ENCODE measurements around the gene RABGAP1L.
"Not testable (repeated sequence)": the region's sequence is repeated elsewhere in the genome, so short reads cannot be mapped to it uniquely, and the experiment has no call there.

The RABGAP1L gene

DNA sequence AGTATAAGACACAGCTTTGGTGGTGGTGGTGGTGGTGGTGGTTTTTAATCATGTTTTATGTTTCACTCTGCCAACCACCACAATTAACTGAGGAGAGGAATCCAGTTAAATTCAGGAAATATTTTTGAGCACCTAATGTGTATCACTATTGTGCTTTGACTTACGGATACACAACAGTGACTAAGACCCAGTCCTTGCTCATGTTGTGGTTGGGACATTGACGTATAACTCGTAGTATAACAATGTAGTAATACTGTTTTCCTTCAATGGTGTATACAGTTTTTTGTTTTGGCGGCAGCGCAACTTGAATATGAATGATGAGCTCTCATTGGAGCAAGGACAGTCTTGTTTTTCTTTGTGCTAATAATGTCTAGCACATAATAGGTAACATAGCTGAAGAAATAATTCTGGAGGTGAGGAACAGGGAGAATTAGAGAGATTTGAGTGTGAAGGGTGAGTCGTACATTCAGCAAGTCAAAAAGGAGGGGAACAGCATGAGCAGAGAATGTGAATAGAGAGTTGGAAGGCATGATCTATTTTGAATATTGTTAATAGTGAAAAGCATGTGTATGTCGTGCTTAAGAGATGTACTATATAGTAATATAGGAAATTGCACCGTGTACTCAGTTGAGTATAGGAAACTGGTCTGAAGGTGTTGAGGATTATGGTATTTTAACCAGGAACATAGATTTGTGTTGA lies 845.9 kb downstream of the RABGAP1L start:
- no peak for DNase-seq (ENCODE audit: low read depth in 1 of 2, low spot score in 1 of 2)

DNA sequence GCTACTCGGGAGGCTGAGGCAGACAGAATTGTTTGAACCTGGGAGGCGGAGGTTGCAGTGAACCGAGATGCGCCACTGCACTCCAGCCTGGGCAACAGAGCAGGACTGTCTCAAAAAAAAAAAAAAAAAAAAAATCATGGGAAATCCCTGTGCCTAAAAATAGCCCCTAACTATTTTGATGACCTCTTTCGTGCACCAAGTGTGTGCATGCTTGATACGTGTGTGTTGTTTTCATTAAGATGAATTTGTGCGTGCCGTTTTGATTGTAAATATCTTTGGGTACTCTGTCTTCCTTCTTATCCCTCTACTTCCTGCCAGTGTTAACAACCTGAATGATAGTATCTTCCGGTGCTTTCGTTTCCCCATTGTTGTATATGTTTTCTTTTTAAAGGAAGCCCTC lies 850.2 kb downstream of the RABGAP1L start:
- no peak for DNase-seq (ENCODE audit: low read depth in 1 of 2, low spot score in 1 of 2)

DNA sequence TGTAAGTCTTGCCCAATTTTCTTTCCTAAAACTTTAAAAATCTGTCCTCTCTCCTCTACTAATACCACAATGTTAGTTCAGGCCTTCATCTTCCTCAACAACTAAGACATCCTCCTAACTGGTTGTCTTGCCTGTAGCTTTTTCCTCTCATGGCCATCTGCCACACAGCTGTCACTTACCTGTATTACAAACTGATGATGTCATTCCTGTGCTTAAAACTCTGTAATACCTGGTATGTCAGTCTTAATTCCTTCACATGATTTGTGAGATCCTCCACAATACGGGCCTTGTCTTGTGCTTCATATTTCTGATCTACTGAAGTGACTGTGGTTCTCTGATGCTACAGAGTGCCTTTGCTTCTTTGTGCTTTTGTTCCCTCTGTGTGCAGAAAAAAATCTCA lies 854.1 kb downstream of the RABGAP1L start:
- DNase-seq (ENCODE audit: low read depth in 1 of 2, low spot score in 1 of 2): no peak

DNA sequence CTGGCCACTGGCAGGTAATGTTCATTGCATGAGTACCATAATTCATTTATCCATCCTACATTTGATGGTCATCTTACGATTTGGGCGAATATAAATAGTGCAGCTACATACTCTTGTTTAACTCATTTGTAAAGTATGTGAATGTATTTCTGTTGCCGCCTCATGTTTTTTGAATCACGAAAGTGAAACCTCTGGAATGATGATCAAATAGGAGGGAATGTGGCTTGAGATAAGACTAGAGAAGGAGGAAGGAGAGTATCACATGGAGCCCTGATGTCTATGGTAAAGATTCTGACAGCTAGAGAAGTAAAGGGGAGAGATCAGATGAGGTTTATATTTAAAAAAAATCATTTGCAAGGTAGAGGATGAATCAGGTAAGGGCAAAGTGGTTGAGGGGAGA lies 855.9 kb downstream of the RABGAP1L start:
- DNase-seq (ENCODE audit: low read depth in 1 of 2, low spot score in 1 of 2): no peak

- DNase-seq (ENCODE audit: low read depth in 1 of 2, low spot score in 1 of 2): no peak
Measured at GRCh38 chr1:175019524-175019923, 860.2 kb downstream of the RABGAP1L start.

DNA sequence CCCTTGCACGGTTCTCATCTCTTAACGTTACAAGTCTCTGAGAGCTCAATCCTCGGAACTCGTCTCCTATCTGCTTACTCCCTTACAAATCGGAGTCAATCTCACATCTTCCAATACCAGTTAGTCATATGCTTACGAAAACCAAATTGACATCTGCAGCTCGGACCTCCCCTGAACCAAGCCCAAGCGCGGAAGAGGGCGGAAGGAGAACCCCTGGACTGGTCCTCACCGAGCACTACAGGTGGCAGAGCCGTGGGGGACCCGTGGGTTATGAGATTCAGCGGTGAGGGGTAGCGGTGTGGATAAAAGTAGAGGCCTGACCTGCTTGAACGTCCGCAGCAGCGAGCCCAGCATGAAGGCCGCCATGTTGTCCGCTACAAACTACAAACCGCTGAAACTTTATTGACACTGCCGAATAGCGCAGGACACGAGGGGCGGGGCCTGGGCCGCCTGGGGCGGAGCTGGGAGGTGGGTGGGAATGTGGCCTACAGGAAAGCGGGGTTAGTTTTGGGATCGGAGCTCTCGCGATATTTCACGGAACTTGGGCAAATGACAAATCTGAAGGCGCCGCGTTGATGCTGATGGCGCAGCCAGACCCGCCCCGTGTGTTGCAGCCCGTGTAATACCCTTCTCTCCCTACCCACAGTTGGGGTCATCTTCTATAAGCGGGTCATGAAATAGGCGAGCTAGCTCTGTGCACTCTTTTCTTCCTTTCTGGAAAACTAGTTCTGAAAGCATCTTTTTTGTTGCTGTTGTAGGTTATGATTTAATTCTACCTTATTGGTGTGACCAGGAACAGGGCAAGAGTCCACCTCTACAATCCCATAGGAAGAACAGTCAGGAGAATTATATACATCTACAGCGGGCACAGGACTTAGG lies 864.0 kb downstream of the RABGAP1L start, which contains the start of gene MRPS14:
Gene MRPS14 (minus strand): TSS at position 383 of the 879 bp plus-strand sequence. CDS start 17 bp downstream, at position 366.
- DNase-seq (ENCODE audit: low read depth in 1 of 2, low spot score in 1 of 2): peak; percentile 97 to 98

DNA sequence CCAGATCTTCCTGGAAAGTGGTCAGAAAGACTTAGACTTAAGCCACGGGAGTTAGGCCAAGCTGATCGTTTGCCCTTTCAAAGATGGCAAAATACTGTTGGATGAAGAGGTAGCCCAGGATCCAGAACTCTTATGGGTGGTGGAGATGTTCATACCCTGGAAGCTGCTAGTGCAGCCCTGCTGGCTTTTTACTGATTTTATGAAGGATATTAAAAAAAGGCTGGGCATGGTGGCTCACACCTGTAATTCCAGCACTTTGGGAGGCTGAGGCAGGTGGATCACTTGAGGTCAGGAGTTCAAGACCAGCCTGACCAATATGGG lies 864.6 kb downstream of the RABGAP1L start:
- not testable (repeated sequence) for DNase-seq (ENCODE audit: low read depth in 1 of 2, low spot score in 1 of 2)

DNA sequence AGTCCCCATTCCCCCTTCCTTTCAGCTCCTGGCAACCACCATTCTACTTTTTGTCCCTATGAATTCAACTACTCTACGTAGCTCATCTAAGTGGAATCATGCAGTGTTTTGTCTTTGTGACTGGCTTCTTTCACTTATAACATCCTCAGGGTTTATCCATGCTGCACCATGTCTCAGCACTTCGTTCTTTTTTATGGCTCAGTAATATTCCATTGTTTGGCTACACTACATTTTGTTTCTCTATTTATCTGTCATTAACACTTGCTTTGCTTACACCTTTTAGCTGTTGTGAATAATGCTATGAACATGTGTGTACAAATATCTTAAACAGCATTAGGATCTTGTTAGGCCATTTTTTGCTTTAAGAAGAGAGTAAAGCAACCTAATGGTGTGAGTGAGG lies 865.5 kb downstream of the RABGAP1L start:
- no peak for DNase-seq (ENCODE audit: low read depth in 1 of 2, low spot score in 1 of 2)

DNA sequence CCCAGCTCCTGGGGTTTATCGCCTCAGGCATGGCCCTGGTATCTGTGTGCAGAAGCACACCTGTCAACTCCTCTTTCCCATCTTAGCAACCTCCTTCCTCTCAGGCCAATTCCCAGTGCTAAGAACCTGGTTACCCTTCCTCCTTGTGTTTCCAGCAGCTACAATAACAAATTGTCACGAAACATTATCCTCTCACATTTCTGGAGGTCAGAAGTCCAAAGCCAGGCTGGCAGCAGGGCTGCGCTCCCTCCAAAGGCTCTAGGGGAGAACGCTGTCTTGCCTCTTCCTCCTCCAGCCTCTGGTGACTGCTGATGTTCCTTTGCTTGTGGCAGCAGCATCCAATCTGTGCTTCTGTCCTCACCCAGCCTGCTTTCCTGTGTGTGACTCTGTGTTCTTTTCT lies 874.6 kb downstream of the RABGAP1L start:
- DNase-seq (ENCODE audit: low read depth in 1 of 2, low spot score in 1 of 2): no peak

DNA sequence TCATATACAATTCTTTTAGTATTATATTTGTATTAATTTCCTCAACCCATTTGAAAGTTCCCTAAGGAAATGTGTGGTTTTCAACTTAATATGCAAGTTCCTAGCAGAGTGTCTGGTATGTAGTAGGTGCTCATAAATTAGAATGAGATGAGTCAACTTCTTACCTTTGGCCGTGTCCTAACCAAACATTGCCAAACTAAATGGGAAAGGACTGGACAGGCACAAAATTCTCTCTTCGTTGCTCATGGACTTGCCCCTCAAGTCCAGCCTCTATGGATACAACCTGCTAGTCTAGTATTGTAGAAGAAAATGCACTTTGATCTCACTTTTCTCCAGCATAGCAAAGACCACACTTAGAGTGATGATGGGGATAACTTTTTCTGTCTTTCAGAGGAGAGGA lies 875.5 kb downstream of the RABGAP1L start:
- no peak for DNase-seq (ENCODE audit: low read depth in 1 of 2, low spot score in 1 of 2)

DNA sequence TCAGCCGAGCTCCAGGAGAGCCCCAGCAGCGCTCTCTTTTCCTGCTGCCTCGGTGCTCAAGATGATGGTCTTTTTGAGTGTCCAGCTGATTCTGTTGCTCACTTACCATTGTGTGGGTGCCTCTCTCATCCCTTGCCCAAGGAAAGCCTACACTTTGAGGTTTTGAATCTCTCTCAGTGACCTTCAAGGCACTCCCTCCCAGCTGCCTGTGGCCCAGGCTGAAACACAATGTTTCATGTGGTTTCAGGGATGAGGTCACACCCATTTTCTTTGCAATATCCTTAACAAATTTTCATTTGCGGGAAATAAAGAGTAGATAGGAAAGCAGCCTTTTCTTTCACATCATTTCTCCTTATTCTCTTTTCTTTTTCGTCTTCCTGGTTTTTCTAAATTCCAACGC lies 876.5 kb downstream of the RABGAP1L start:
- no peak for DNase-seq (ENCODE audit: low read depth in 1 of 2, low spot score in 1 of 2)

DNA sequence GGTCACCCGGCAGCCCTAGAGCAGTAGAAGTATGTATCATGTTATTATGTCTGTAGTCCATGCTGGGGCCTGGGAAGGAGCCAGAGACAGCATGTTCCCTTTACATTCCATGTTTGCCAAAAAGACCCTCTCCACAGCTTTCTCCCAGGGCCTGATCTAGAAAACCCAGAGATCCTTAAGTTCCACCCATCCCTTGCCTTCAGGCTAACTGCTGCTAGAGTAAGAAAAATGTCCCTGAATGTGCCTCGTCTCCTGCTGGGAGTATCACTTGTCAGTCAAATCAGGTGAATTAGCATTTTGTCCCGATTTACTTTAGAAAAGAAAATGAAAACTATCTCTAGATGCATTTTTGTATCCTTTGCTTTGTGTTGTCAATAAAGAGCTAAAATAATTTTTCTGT lies 877.2 kb downstream of the RABGAP1L start:
- no peak for DNase-seq (ENCODE audit: low read depth in 1 of 2, low spot score in 1 of 2)

DNA sequence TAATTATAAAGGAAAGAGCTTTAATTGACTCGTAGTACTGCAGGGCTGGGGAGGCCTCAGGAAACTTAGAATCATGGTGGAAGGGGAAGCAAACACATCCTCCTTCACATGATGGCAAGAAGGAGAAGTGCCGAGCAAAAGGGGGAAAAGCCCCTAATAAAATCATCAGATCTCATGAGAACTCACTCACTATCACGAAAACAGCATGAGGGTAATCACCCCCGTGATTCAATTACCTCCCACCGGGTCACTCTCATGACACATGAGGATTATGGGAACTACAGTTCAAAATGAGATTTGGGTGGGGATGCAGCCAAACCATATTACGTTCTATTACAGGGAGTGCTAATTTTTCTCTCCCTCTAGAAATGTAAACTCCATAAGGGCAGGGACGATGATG lies 878.1 kb downstream of the RABGAP1L start:
- no peak for DNase-seq (ENCODE audit: low read depth in 1 of 2, low spot score in 1 of 2)

GRCh38 chr1:175040324-175040879 lies 881.1 kb downstream of the RABGAP1L start:
- DNase-seq (ENCODE audit: low read depth in 1 of 2, low spot score in 1 of 2): no peak

DNA sequence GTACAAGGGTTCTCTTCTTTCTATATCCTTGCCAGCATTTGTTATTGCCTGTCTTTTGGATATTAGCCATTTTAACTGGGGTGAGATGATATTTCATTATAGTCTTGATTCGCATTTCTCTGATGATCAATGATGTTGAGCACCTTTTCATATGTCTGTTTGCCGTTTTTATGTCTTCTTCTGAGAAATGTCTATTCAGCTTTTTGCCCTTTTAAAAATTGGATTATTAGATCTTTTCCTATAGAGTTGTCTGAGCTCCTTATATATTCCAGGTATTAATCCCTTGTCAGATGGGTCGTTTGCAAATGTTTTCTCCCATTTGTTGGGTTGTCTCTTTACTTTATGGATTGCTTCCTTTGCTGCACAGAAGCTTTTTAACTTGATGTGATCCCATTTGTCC lies 883.3 kb downstream of the RABGAP1L start:
- no peak for DNase-seq (ENCODE audit: low read depth in 1 of 2, low spot score in 1 of 2)

GRCh38 chr1:175043824-175044223 lies 884.5 kb downstream of the RABGAP1L start:
- DNase-seq (ENCODE audit: low read depth in 1 of 2, low spot score in 1 of 2): no peak

- not testable (repeated sequence) for DNase-seq (ENCODE audit: low read depth in 1 of 2, low spot score in 1 of 2)
Measured at GRCh38 chr1:175044591-175044990, 885.3 kb downstream of the RABGAP1L start.
